Loucy (cell line): ENCODE results near the gene SEPTIN11.

Source experiments
- H2AFZ ChIP-seq: fragments of 200-600 bp; sonication (generic); 2 replicates; pipeline ENCODE4 v1.6.0; 2016; ENCODE audit warnings: antibody characterized with exemption, mild to moderate bottlenecking, low read length, moderate library complexity
- H3F3A ChIP-seq: fragments of 200-600 bp; 2 replicates; pipeline ENCODE4 v1.6.0; 2016; ENCODE audit warnings: antibody characterized with exemption, low read depth, mild to moderate bottlenecking
- H3K27me3 ChIP-seq: fragments of 200-600 bp; sonication (generic); 2 replicates; pipeline ENCODE4 v1.6.1; 2014; ENCODE audit warnings: low read length, mild to moderate bottlenecking; ENCODE audit not compliant: insufficient read depth, poor library complexity, severe bottlenecking
- H3K36me3 ChIP-seq: fragments of 200-600 bp; sonication (generic); 2 replicates; pipeline ENCODE4 v1.6.1; 2016; ENCODE audit warnings: low read length; ENCODE audit not compliant: insufficient read depth
- H3K4me1 ChIP-seq: fragments of 200-600 bp; sonication (generic); 2 replicates; pipeline ENCODE4 v1.5.1; 2014; ENCODE audit warnings: low read length, mild to moderate bottlenecking; ENCODE audit not compliant: insufficient read depth, poor library complexity, severe bottlenecking
- H3K4me2 ChIP-seq: fragments of 200-600 bp; sonication (generic); 2 replicates; pipeline ENCODE4 v1.6.0; 2014; ENCODE audit warnings: antibody characterized with exemption, low read length, low read depth, mild to moderate bottlenecking; ENCODE audit not compliant: poor library complexity, severe bottlenecking
- H3K4me3 ChIP-seq: fragments of 200-600 bp; sonication (generic); 2 replicates; pipeline ENCODE4 v1.5.1; 2014; ENCODE audit warnings: low read length, mild to moderate bottlenecking, mixed read lengths; ENCODE audit not compliant: poor library complexity, severe bottlenecking
- H3K79me2 ChIP-seq: fragments of 200-600 bp; sonication (generic); 2 replicates; pipeline ENCODE4 v1.6.1; 2014; ENCODE audit warnings: low read length; ENCODE audit not compliant: insufficient read depth
- H3K9ac ChIP-seq: fragments of 200-600 bp; sonication (generic); 2 replicates; pipeline ENCODE4 v1.6.0; 2014; ENCODE audit warnings: mild to moderate bottlenecking, low read depth, low read length, moderate library complexity; ENCODE audit not compliant: poor library complexity, severe bottlenecking
- H3K9me2 ChIP-seq: fragments of 200-600 bp; sonication (generic); replicated peaks from 2 replicates; pipeline ENCODE4 v1.6.1; 2016; ENCODE audit warnings: low read depth, low read length, mixed read lengths
- H3K9me3 ChIP-seq: fragments of 200-600 bp; sonication (generic); 2 replicates; pipeline ENCODE4 v1.6.1; 2014; ENCODE audit warnings: mild to moderate bottlenecking, antibody characterized with exemption, low read length, low read depth; ENCODE audit not compliant: insufficient read depth
- H4K20me1 ChIP-seq: fragments of 200-600 bp; sonication (generic); 2 replicates; pipeline ENCODE4 v1.6.0; 2014; ENCODE audit warnings: antibody characterized with exemption, low read length, mild to moderate bottlenecking; ENCODE audit not compliant: insufficient read depth, poor library complexity, severe bottlenecking
- CTCF ChIP-seq: fragments of 200-600 bp; sonication (generic); conservative IDR thresholded peaks from 2 replicates; pipeline ENCODE4 v1.5.1; 2014; ENCODE audit warnings: mild to moderate bottlenecking, antibody characterized with exemption, low read length
- EZH2phosphoT487 ChIP-seq: fragments of 200-600 bp; IDR thresholded peaks from 2 replicates; pipeline ENCODE4 v1.6.1; 2018; ENCODE audit warnings: antibody characterized with exemption, mild to moderate bottlenecking, moderate library complexity, borderline replicate concordance

The SEPTIN11 gene

GRCh38 chr4:76965866-76966579, 16.5 kb downstream of the SEPTIN11 start:
- Histone ChIP-seq H3K4me2 (peak overlapping the region; percentile 45), H3K79me2 (peaks cover 57% of the 10 kb centered on the region)
- TF ChIP-seq CTCF (no peak), EZH2phosphoT487 (peak; percentile 29; the same call in 1 of the 2 replicates)

GRCh38 chr4:76968937-76969336, 19.4 kb downstream of the SEPTIN11 start:
- Histone ChIP-seq H3K9ac (no peak overlapping the region), H3K27me3 (no peaks in the 10 kb centered on the region), H2AFZ (no peak overlapping the region), H3K4me2 (no peak overlapping the region), H3F3A (no peaks in the 10 kb centered on the region), H3K9me3 (no peaks in the 10 kb centered on the region), H3K36me3 (no peaks in the 10 kb centered on the region), H3K9me2 (no peaks in the 10 kb centered on the region), H3K4me3 (no peak overlapping the region), H3K79me2 (peaks cover 55% of the 10 kb centered on the region), H3K4me1 (peaks cover 57% of the 10 kb centered on the region), H4K20me1 (peaks cover 10% of the 10 kb centered on the region)
- TF ChIP-seq EZH2phosphoT487 (no peak), CTCF (no peak)

More at GRCh38 chr4:76965866-76966579, 16.5 kb downstream of the SEPTIN11 start:
- Histone ChIP-seq H3K9me2 (no peaks in the 10 kb centered on the region), H4K20me1 (peaks cover 10% of the 10 kb centered on the region), H3F3A (no peaks in the 10 kb centered on the region), H2AFZ (no peak overlapping the region), H3K9me3 (no peaks in the 10 kb centered on the region), H3K4me3 (peak overlapping the region; percentile 1), H3K4me1 (peaks cover 43% of the 10 kb centered on the region), H3K9ac (no peak overlapping the region), H3K27me3 (no peaks in the 10 kb centered on the region), H3K36me3 (no peaks in the 10 kb centered on the region)

- Histone ChIP-seq H3K4me3 (no peak overlapping the region), H3K27me3 (no peaks in the 10 kb centered on the region), H4K20me1 (peaks cover 5% of the 10 kb centered on the region), H3F3A (no peaks in the 10 kb centered on the region), H2AFZ (no peak overlapping the region), H3K36me3 (no peaks in the 10 kb centered on the region), H3K4me1 (peaks cover 55% of the 10 kb centered on the region), H3K4me2 (no peak overlapping the region), H3K9ac (no peak overlapping the region), H3K79me2 (peaks cover 54% of the 10 kb centered on the region), H3K9me3 (no peaks in the 10 kb centered on the region), H3K9me2 (no peaks in the 10 kb centered on the region)
- no peak for TF ChIP-seq EZH2phosphoT487
- no peak for TF ChIP-seq CTCF
Observed at GRCh38 chr4:76969495-76969894, 19.9 kb downstream of the SEPTIN11 start.
